ENCODE measurements around the gene ABCB6.
A peak's percentile ranks its signal among the peaks of the same experiment; 100 is the strongest.

Gene ABCB6

DNA sequence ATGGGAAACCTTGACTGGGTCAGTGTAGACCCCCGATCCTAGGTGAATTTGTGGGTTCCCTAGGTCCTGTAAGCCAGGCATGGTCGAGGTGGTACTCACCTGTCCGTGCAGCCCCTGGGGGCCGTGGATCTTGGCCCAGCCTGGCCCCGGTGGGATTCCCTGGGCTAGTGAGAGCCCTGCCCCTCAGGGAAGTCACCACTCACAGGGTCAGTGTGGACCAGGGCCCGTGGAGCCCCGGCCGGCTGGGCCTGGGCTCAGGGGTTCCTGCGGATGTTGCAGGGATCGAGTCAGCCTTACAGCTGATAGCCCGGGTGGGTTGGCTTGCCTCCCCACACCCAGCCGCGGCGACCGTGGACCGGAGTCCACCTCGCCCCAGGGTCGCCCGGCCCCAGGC, 10.2 kb upstream of the ABCB6 start:
- TF ChIP-seq POLR2A (IDR thresholded peaks at IDR 0.05; ENCODE audit: low read length) (no peak), GATA1 (IDR thresholded peaks at IDR 0.05; ENCODE audit: low read depth, low read length) (no peak)
- no peak for DNase-seq

- TF ChIP-seq GATA1 (IDR thresholded peaks at IDR 0.05; ENCODE audit: low read depth, low read length) (no peak), POLR2A (IDR thresholded peaks at IDR 0.05; ENCODE audit: low read length) (no peak)
- DNase-seq: peak; percentile 50 to 64
Measured at GRCh38 chr2:219228041-219228910, 9.5 kb upstream of the ABCB6 start.

- TF ChIP-seq POLR2A (IDR thresholded peaks at IDR 0.05; ENCODE audit: low read length) (no peak), GATA1 (IDR thresholded peaks at IDR 0.05; ENCODE audit: low read depth, low read length) (no peak)
- no peak for DNase-seq
Measured at GRCh38 chr2:219225350-219225749, 6.6 kb upstream of the ABCB6 start.

DNA sequence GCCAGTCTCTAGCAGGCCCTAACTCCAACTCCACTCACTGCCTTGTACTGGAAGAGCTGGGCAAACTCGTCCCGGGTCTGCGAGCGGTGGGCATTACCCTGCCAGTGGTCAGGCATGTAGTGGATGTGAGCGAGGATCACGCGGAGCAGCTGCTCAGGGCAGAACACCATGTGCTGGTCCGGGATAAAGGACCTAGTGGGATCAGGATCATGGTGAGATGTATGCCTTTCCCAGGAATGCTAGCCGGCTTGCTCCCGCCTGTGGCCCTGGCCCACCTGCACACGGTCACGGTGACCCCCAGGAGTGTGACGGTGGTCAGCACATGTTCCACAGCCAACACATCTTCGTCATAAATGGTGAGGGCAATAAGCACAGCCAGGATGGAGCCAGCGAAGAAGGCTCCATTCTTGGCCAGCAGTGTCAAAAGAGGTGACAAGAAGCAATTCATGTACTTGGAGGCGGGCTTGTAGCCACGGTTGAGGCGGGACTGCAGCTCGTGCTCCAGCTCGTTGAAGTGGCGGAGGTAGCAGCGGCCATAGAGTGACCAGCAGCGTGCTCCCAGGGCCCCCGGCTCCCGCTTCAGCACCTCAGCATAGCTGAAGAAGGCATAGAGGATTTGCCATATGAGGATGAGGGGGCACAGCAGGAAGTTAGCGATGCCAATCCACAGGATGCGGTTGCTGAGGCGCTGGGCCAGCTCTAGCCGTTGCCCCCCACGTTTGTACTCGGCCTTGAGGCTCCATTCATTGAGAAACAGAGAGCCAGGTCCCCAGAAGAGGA, 5.3 kb upstream of the ABCB6 start:
- TF ChIP-seq GATA1 (IDR thresholded peaks at IDR 0.05; ENCODE audit: low read depth, low read length) (no peak), POLR2A (IDR thresholded peaks at IDR 0.05; ENCODE audit: low read length) (no peak)
- no peak for DNase-seq

DNA sequence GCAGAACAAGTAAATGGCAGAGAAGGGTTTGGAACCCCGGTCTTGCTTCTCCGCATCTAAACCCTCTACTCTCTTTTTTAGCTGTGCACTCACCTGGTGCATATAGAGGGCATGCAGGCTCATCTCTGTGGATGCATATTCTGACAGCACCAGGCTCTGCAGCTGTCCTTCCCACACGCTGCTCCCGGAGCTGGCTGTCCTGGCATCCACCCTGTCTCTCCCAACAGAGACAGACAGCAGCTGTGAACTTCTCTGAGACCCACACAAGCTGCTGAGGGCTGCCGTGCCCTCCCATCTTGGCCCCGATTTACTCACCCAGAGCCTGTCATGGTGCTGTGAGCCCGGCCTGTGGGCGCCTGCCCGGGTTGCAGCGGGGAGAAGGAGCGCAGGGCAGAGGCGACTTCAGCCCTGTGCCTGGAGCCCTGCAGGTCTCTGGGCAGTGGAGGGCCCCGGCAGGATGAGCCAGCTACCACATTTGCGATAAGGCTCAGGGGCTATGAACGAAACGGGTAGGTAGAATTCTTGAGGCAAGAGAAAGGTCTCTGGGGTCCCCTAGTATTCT, 3.3 kb upstream of the ABCB6 start:
- TF ChIP-seq GATA1 (IDR thresholded peaks at IDR 0.05; ENCODE audit: low read depth, low read length) (no peak), POLR2A (IDR thresholded peaks at IDR 0.05; ENCODE audit: low read length) (no peak)
- DNase-seq: no peak

DNA sequence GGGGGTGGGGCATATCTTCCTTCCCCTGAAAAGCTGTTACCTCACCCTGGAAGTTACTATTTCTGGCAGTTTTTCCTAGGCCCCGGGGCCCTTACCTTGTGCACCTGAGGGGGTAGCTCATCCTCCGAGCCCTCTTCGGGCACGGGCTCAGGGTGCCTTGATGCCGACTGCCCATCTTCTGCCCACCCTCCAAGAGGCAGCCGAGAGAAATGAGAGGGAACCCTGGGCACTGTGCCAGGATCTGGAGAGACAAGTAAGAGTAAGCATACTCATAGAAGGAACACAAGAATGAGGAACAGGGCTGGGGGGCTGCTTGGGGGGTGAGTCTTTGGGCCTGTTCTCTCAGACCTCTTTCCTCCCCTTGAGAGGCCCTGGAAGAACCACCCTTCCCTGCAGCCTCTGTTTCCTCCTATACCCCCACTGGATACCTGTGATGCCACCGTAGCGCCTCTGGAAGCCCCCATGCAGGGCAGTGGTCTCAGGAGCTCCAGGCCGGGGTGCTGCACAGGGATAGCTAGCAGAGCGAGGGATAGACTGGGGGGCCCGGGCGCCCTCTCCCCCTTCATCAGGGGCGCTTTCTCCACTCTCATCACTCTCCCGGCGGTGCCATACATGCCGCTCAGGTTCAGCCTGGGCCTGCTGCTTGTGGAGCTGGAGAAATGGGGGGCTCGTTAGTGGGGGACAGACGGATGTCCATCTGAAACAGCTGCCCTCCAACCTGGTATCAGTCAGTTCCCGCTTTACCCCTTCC, 2.1 kb upstream of the ABCB6 start:
- peak in 1 of 2 experiments; percentile 60 for DNase-seq

DNA sequence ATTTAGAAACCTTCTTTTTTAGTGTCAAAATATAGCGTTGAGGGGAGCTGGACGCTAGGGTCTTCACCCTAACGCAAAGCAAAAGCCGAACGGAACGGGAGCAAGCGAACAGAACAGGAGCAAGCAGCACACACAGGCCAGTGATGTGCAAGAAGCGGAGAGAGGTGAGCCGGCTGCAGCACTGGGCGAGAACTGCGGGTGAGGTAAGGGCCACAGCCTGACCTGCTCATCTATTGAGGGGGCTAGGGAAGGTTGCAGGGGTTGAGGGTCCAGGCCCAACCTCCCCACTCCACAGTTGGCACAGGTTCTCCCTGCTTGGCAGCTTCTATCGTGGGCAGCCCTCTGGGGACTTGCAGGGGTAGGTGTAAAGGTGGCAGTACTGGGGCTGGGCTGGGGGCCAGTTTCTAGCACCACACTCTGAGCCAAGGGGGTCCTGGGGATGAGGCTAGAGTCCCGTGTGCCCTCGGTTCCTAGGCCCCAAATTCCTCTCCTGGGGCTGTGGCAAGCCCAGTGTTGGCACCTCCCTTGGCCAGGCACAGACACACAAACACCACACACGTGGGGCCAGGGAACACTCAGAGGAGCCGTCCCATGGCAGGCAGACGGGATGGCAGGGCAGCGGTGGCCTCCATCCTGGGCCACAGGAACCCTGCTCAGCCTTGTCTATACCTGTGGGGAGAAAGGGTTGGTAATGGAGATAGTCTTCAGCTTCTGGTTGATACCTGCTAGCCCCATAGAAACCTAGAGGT, 1.2 kb upstream of the ABCB6 start:
- no peak for TF ChIP-seq POLR2A (IDR thresholded peaks at IDR 0.05; ENCODE audit: low read length)
- no peak for TF ChIP-seq GATA1 (IDR thresholded peaks at IDR 0.05; ENCODE audit: low read depth, low read length)
- DNase-seq: no peak

More for the DNA sequence above, 2.1 kb upstream of the ABCB6 start:
- TF ChIP-seq GATA1 (IDR thresholded peaks at IDR 0.05; ENCODE audit: low read depth, low read length) (no peak), POLR2A (IDR thresholded peaks at IDR 0.05; ENCODE audit: low read length) (no peak)

- no peak for TF ChIP-seq GATA1 (IDR thresholded peaks at IDR 0.05; ENCODE audit: low read depth, low read length)
- TF ChIP-seq POLR2A (IDR thresholded peaks at IDR 0.05; ENCODE audit: low read length): no peak
- peak; percentile 86 to 88 for DNase-seq
Measured at GRCh38 chr2:219218217-219218731, 484 bp downstream of the ABCB6 start.

GRCh38 chr2:219216535-219216915, 2.2 kb downstream of the ABCB6 start:
- DNase-seq: no peak
- TF ChIP-seq POLR2A (IDR thresholded peaks at IDR 0.05; ENCODE audit: low read length) (no peak), GATA1 (IDR thresholded peaks at IDR 0.05; ENCODE audit: low read depth, low read length) (no peak)

DNA sequence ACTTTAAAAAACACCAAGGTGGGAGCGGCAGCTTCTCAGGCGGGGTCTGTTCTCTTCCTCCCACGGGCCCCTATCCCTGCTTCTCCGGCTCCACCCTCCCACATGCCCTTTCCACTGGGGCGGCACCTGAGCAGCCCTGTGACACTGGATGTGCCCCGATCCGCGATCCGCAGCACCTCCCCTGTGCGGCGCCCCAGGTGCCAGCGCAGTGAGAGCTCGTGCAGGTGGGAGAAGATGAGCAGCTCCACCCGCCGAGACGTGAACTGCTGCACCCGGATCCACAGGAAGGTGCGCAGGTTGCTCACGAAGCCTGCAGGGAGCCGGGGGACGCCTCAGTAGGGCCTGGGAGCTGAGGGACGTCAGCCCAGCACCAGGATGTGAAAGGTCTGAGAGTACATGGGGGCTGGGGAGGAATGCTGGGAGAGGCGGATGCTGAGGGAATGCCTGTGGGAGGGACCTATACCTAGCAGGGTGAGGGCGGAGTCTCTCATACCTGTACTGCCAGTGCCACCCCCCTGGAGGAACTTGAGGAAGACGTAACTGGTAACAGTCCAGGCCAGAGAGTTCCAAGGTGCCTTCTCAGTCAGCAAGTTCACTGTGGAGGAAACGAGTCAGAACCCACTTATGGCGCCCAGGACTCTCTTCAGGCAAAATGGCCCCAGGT, 2.8 kb downstream of the ABCB6 start:
- DNase-seq: no peak
- TF ChIP-seq GATA1 (IDR thresholded peaks at IDR 0.05; ENCODE audit: low read depth, low read length): no peak
- TF ChIP-seq POLR2A (IDR thresholded peaks at IDR 0.05; ENCODE audit: low read length): no peak

GRCh38 chr2:219214786-219215185, 4.0 kb downstream of the ABCB6 start:
- TF ChIP-seq GATA1 (IDR thresholded peaks at IDR 0.05; ENCODE audit: low read depth, low read length): no peak
- TF ChIP-seq POLR2A (IDR thresholded peaks at IDR 0.05; ENCODE audit: low read length): no peak
- no peak for DNase-seq

GRCh38 chr2:219214141-219214540, 4.6 kb downstream of the ABCB6 start:
- no peak for DNase-seq
- TF ChIP-seq GATA1 (IDR thresholded peaks at IDR 0.05; ENCODE audit: low read depth, low read length) (no peak), POLR2A (IDR thresholded peaks at IDR 0.05; ENCODE audit: low read length) (peak; percentile 11)

All from erythroblast (primary cell).